Left lobe of liver (tissue), 2 donors: ENCODE data around the gene PABPN1L. TPM values are rescaled to one million over a fixed set of nuclear protein-coding genes. Genes with fewer than 3 reads are reported as not detected.

Source experiments
- ATAC-seq: fragments of 200-7000 bp; cut with Tn5 transposase; one replicate; pipeline ENCODE4 v1.9.1; 2020; ENCODE audit warnings: mild to moderate bottlenecking, moderate library complexity
- DNase-seq: peaks from one replicate; pipeline ENCODE4 v3.0.0-alpha.2; 2020; ENCODE audit warnings: low spot score
- total RNA-seq: library from RNA; stranded (reverse); gene quantifications from one replicate; pipeline ENCODE4 v1.2.1, GENCODE V29; 2021
- donor health status: DM: no; HTN: no; CAD: no; lungs with moderate emphysema.
- donor health status: DM: no; HTN: yes; CAD: no.

PABPN1L gene
- total RNA-seq, 1 donor from 2014 or later: 0.23 TPM

- DNase-seq (no peak), ATAC-seq (no peak)
Measured at GRCh38 chr16:88854306-88855111, 12.0 kb downstream of the PABPN1L start.

GRCh38 chr16:88853325-88853941 is 13.0 kb downstream of the PABPN1L start:
- ATAC-seq (no peak), DNase-seq (no peak)

GRCh38 chr16:88851616-88852015 is 14.8 kb downstream of the PABPN1L start:
- ATAC-seq (no peak), DNase-seq (no peak)

- DNase-seq: no peak
Measured at GRCh38 chr16:88850531-88851199, 15.8 kb downstream of the PABPN1L start.

GRCh38 chr16:88848557-88848956 is 17.9 kb downstream of the PABPN1L start:
- DNase-seq (no peak), ATAC-seq (no peak)

More at GRCh38 chr16:88850531-88851199, 15.8 kb downstream of the PABPN1L start:
- ATAC-seq: peak; percentile 66

GRCh38 chr16:88847654-88848053 is 18.8 kb downstream of the PABPN1L start:
- ATAC-seq (no peak), DNase-seq (no peak)

GRCh38 chr16:88846088-88846487 is 20.4 kb downstream of the PABPN1L start:
- no peak for ATAC-seq
- no peak for DNase-seq

GRCh38 chr16:88844419-88845036 is 21.9 kb downstream of the PABPN1L start:
- ATAC-seq (no peak), DNase-seq (no peak)

- DNase-seq: no peak
Measured at GRCh38 chr16:88843256-88843655, 23.2 kb downstream of the PABPN1L start.

GRCh38 chr16:88842806-88843205 is 23.7 kb downstream of the PABPN1L start:
- no peak for DNase-seq
- no peak for ATAC-seq

More at GRCh38 chr16:88843256-88843655, 23.2 kb downstream of the PABPN1L start:
- no peak for ATAC-seq

- no peak for DNase-seq
- ATAC-seq: no peak
Measured at GRCh38 chr16:88842308-88842756, 24.1 kb downstream of the PABPN1L start.

- ATAC-seq (no peak), DNase-seq (no peak)
Measured at GRCh38 chr16:88841521-88842307, 24.7 kb downstream of the PABPN1L start.

- DNase-seq (no peak), ATAC-seq (no peak)
Measured at GRCh38 chr16:88840600-88841215, 25.8 kb downstream of the PABPN1L start.

GRCh38 chr16:88839745-88840599 is 26.5 kb downstream of the PABPN1L start:
- no peak for ATAC-seq
- DNase-seq: no peak

- DNase-seq (no peak), ATAC-seq (no peak)
Measured at GRCh38 chr16:88839026-88839529, 27.4 kb downstream of the PABPN1L start.

- no peak for DNase-seq
- ATAC-seq: no peak
Measured at GRCh38 chr16:88838566-88838965, 27.9 kb downstream of the PABPN1L start.

GRCh38 chr16:88837806-88838205 is 28.7 kb downstream of the PABPN1L start:
- ATAC-seq: no peak
- no peak for DNase-seq

GRCh38 chr16:88836791-88837190 is 29.7 kb downstream of the PABPN1L start:
- DNase-seq (no peak), ATAC-seq (no peak)

GRCh38 chr16:88835818-88836217 is 30.6 kb downstream of the PABPN1L start:
- DNase-seq (no peak), ATAC-seq (no peak)
